ENCODE results near the gene LDLRAD4. TPM values are rescaled to one million over a fixed set of nuclear protein-coding genes. Genes with fewer than 3 reads are reported as not detected.

The LDLRAD4 gene
- total RNA-seq, 4 donors from 2014 or later, result 20.4 to 40.4 (median 35.3) TPM

GRCh38 chr18:13563390-13563805, 344.8 kb downstream of the LDLRAD4 start:
- TF ChIP-seq EP300 (IDR thresholded peaks at IDR 0.05), result no peak
- TF ChIP-seq CTCF (IDR thresholded peaks at IDR 0.05), result no peak
- no peak for TF ChIP-seq POLR2A (IDR thresholded peaks at IDR 0.05; ENCODE audit: low read depth)
- TF ChIP-seq POLR2AphosphoS5 (IDR thresholded peaks at IDR 0.05), result peak; percentile 8 to 33
- Histone ChIP-seq H3K36me3 (no peaks in the 10 kb centered on the region), H3K9me3 (no peaks in the 10 kb centered on the region), H3K4me1 (peaks cover 42 to 57% (median 47%) of the 10 kb centered on the region in 4 donors), H3K27me3 (no peaks in the 10 kb centered on the region), H3K4me3 (no peak overlapping the region), H3K27ac (replicated peaks in 1 of 4) (peak overlapping the region in 1 of 4 donors; percentile 12)
- no peak for DNase-seq (ENCODE audit: extremely low spot score)
- intact Hi-C loops (cut with DNase I), result loop anchor here (5.0 kb wide), 1 partner anchor 59 kb away; no protein-coding TSS in a partner anchor
- 49% methylated on average over 9 of the region's 9 CpGs for WGBS

GRCh38 chr18:13564579-13564978, 346.0 kb downstream of the LDLRAD4 start:
- H3K4me1 ChIP-seq, result peaks cover 35 to 50% (median 40%) of the 10 kb centered on the region in 4 donors
- TF ChIP-seq POLR2A (IDR thresholded peaks at IDR 0.05; ENCODE audit: low read depth) (no peak), EP300 (IDR thresholded peaks at IDR 0.05) (no peak), POLR2AphosphoS5 (IDR thresholded peaks at IDR 0.05) (no peak), CTCF (IDR thresholded peaks at IDR 0.05) (no peak)
- intact Hi-C loops (cut with DNase I), result loop anchor here (5.0 kb wide), 1 partner anchor 58 kb away; no protein-coding TSS in a partner anchor
- H3K9me3 ChIP-seq, result no peaks in the 10 kb centered on the region
- no peak overlapping the region for H3K4me3 ChIP-seq
- WGBS, result 33% methylated on average over 13 of the region's 13 CpGs
- H3K27me3 ChIP-seq, result no peaks in the 10 kb centered on the region
- H3K36me3 ChIP-seq, result no peaks in the 10 kb centered on the region
- no peak for DNase-seq (ENCODE audit: extremely low spot score)
- H3K27ac ChIP-seq (replicated peaks in 1 of 4), result no peak overlapping the region

GRCh38 chr18:13565228-13565627, 346.7 kb downstream of the LDLRAD4 start:
- no CpG with 5 or more reads among the region's 17 CpGs for WGBS
- no peaks in the 10 kb centered on the region for H3K27me3 ChIP-seq
- H3K9me3 ChIP-seq, result no peaks in the 10 kb centered on the region
- H3K36me3 ChIP-seq, result no peaks in the 10 kb centered on the region
- H3K4me3 ChIP-seq, result no peak overlapping the region
- TF ChIP-seq CTCF (IDR thresholded peaks at IDR 0.05), result no peak
- TF ChIP-seq EP300 (IDR thresholded peaks at IDR 0.05), result no peak
- peak in 1 of 2 donors; percentile 9 for TF ChIP-seq POLR2AphosphoS5 (IDR thresholded peaks at IDR 0.05)
- no peak for TF ChIP-seq POLR2A (IDR thresholded peaks at IDR 0.05; ENCODE audit: low read depth)
- no peak for DNase-seq (ENCODE audit: extremely low spot score)
- peaks cover 35 to 50% (median 40%) of the 10 kb centered on the region in 4 donors for H3K4me1 ChIP-seq
- H3K27ac ChIP-seq (replicated peaks in 1 of 4), result no peak overlapping the region
- intact Hi-C loops (cut with DNase I), result no loop called here

GRCh38 chr18:13566941-13567746, 348.6 kb downstream of the LDLRAD4 start:
- Histone ChIP-seq H3K36me3 (no peaks in the 10 kb centered on the region), H3K4me3 (no peak overlapping the region), H3K27me3 (no peaks in the 10 kb centered on the region), H3K4me1 (peaks cover 35 to 50% (median 40%) of the 10 kb centered on the region in 4 donors), H3K9me3 (no peaks in the 10 kb centered on the region), H3K27ac (replicated peaks in 1 of 4) (peak overlapping the region; percentile 50 to 67 (median 61))
- intact Hi-C loops (cut with DNase I), result no loop called here
- TF ChIP-seq EP300 (IDR thresholded peaks at IDR 0.05) (no peak), POLR2A (IDR thresholded peaks at IDR 0.05; ENCODE audit: low read depth) (no peak), POLR2AphosphoS5 (IDR thresholded peaks at IDR 0.05) (no peak), CTCF (IDR thresholded peaks at IDR 0.05) (no peak)
- WGBS, result 56% methylated on average over 18 of the region's 18 CpGs
- DNase-seq (ENCODE audit: extremely low spot score), result no peak
